ENCODE results near the gene CDR2.

DNA sequence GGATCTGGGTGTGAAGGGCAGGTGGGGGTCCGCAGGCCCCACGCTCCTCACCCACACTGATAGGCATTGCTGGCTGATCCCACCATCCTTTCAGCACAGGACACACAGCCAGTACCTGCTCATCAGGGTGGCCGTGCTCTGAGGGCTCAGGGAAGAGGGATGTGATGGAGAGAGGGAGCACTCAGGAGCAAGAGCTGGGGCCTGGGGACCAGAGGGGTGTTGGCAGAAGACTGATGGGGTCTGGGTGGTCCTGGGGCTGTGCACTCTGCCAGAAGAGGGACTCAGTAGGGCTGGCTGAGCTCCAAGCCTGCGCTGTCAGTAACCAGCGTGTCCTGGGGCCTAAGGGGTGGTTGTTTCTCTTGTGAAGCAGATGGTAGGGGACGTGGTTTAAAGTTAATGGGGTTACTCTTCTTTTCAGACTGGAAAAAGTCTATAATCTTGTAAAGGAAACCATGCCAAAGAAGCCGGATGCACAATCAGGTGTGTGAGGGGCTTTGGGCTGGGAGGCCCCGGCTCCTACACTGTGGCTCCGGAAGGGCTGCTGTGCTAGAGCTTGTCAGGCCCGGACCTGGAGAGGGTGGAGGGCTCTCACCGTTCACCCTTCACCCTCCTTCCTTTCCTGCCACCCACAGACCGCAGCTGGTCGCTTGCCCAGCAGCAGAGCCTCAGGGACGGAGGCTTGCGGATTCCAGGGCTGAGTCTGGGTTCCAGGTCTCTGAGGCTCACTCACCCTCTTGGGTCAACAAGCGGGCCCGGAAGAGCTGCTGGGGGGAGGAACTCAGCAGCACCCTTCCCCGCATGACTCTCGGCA is 49.4 kb downstream of the CDR2 start:
- TF ChIP-seq CTCF (IDR thresholded peaks at IDR 0.05; ENCODE audit: low read depth, low read length, poor library complexity, severe bottlenecking) (no peak), EZH2phosphoT487 (IDR thresholded peaks at IDR 0.05; ENCODE audit: borderline replicate concordance, low read length) (no peak)
